Thoracic aorta (tissue), 2 donors: Measurements from ENCODE around the gene SERTAD2. TPM values are rescaled to one million over a fixed set of nuclear protein-coding genes. Genes with fewer than 3 reads are reported as not detected.

Experiments
- ATAC-seq: fragments of 150-250 bp; one replicate; pipeline ENCODE4 v1.8.0; 2017; ENCODE audit warnings: low read depth; ENCODE audit not compliant: insufficient number of reproducible peaks, low FRiP score
- DNase-seq: peaks from one replicate; pipeline ENCODE4 v3.0.0-alpha.2; 2020; ENCODE audit warnings: low spot score
- H3K27ac ChIP-seq, 2 donors: fragments of 200-600 bp; sonication (generic); 1 replicate in 1 of 2; 2 replicates in 1 of 2; pipeline ENCODE4 v1.5.1; 2016; ENCODE audit warnings: mild to moderate bottlenecking in 2 of 2, moderate library complexity in 2 of 2
- H3K27me3 ChIP-seq: fragments of 200-600 bp; sonication (generic); replicated peaks from 2 replicates; pipeline ENCODE4 v1.6.0; 2016; ENCODE audit warnings: mild to moderate bottlenecking; ENCODE audit not compliant: insufficient read depth
- H3K36me3 ChIP-seq: fragments of 200-600 bp; sonication (generic); one replicate; pipeline ENCODE4 v1.5.1; 2016
- H3K4me1 ChIP-seq, 2 donors: fragments of 200-600 bp; sonication (generic); 1 replicate in 1 of 2; 2 replicates in 1 of 2; pipeline versions ENCODE4 v1.5.1 to v1.6.0; 2016; ENCODE audit warnings: low read depth in 2 of 2, mild to moderate bottlenecking in 1 of 2; ENCODE audit not compliant: control insufficient read depth in 1 of 2
- H3K4me3 ChIP-seq: fragments of 200-600 bp; sonication (generic); 2 replicates; pipeline ENCODE4 v1.5.1; 2016; ENCODE audit warnings: mild to moderate bottlenecking
- H3K9me3 ChIP-seq: fragments of 200-600 bp; sonication (generic); 2 replicates; pipeline ENCODE4 v1.5.1; 2016
- total RNA-seq, 2 donors: library from RNA; depleted of rRNA; stranded (reverse); fragments of >200 nt; gene quantifications; one replicate each; pipeline versions ENCODE4 v1.1.0 to v1.2.3, GENCODE V29; 2016
- TF ChIP-seq, protein P1 (sequence below): fragments of 200-600 bp; sonication (generic); IDR thresholded peaks from one replicate; pipeline ENCODE4 v1.5.1; 2019; ENCODE audit warnings: antibody characterized with exemption

The SERTAD2 gene
- total RNA-seq, 2 donors from 2014 or later = 17.9 to 31.9 TPM

DNA sequence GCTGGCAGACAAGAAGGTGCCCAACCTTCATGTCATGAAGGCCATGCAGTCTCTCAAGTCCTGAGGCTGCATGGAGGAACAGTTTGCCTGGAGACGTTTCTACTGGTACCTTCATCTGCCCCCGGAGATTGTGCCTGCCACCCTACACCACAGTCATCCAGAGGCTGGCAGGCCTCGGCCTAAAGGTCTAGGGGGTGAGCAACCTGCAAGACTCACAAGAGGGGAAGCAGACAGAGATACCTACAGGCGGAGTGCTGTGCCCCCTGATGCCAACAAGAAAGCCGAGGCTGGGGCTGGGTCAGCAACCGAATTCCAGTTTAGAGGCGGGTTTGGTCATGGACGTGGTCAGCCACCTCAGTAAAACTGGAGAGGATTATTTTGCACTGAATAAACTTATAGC, 12.0 kb upstream of the SERTAD2 start:
- Histone ChIP-seq H3K36me3 (no peaks in the 10 kb centered on the region), H3K27me3 (no peaks in the 10 kb centered on the region), H3K9me3 (no peaks in the 10 kb centered on the region), H3K27ac (no peak overlapping the region), H3K4me1 (peaks cover 11 to 15% of the 10 kb centered on the region in 2 donors), H3K4me3 (no peak overlapping the region)
- ATAC-seq = no peak
- TF ChIP-seq, protein P1, sequence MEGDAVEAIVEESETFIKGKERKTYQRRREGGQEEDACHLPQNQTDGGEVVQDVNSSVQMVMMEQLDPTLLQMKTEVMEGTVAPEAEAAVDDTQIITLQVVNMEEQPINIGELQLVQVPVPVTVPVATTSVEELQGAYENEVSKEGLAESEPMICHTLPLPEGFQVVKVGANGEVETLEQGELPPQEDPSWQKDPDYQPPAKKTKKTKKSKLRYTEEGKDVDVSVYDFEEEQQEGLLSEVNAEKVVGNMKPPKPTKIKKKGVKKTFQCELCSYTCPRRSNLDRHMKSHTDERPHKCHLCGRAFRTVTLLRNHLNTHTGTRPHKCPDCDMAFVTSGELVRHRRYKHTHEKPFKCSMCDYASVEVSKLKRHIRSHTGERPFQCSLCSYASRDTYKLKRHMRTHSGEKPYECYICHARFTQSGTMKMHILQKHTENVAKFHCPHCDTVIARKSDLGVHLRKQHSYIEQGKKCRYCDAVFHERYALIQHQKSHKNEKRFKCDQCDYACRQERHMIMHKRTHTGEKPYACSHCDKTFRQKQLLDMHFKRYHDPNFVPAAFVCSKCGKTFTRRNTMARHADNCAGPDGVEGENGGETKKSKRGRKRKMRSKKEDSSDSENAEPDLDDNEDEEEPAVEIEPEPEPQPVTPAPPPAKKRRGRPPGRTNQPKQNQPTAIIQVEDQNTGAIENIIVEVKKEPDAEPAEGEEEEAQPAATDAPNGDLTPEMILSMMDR = no peak
- DNase-seq = no peak

DNA sequence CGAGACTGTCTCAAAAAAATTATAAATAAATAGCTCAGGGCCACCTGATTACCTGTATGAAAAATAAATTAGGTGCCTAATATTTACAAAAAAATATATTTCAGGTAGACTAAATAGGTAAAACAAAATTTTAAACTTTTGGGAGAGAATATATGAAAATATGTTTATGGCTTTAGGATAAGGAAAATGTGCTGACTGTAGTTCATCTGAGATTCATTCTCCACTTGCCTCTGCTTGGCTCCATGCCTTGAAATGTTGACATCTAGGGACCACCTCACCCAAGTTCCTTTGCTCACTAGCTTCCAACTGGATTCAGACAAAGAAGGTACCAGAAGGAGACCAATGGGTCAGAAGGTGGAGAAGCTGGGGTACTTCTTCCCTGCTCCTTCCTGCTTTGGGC, 9.7 kb upstream of the SERTAD2 start:
- H3K4me1 ChIP-seq = peaks cover 11 to 15% of the 10 kb centered on the region in 2 donors
- DNase-seq (no peak), ATAC-seq (no peak)
- H3K4me3 ChIP-seq = no peak overlapping the region
- no peaks in the 10 kb centered on the region for H3K9me3 ChIP-seq
- no peaks in the 10 kb centered on the region for H3K27me3 ChIP-seq
- H3K36me3 ChIP-seq = no peaks in the 10 kb centered on the region
- TF ChIP-seq, protein P1 = no peak
- no peak overlapping the region for H3K27ac ChIP-seq

DNA sequence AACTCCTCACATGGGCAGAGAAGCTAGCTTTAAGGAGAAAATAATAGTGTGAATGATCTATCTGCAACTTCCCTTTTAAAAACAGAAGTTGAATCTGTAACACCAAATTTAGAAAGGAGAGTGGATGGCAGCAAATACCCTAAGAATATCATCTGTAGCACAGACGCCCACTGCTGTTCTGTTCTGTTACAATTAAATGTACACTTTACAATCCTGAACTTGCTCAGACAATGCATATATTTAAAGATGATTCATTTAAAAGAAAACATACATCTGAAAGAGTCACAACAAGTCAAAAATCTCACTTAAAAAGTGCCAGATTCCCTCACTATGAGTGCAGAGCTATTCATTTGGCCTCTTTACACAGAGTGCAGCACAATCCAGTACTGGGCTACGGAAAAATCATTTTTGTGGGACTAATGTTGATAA, 8.0 kb upstream of the SERTAD2 start:
- Histone ChIP-seq H3K27me3 (no peaks in the 10 kb centered on the region), H3K4me3 (no peak overlapping the region), H3K9me3 (no peaks in the 10 kb centered on the region), H3K4me1 (peaks cover 0 to 4% of the 10 kb centered on the region in 2 donors), H3K36me3 (no peaks in the 10 kb centered on the region), H3K27ac (no peak overlapping the region)
- TF ChIP-seq, protein P1 = no peak
- no peak for DNase-seq
- no peak for ATAC-seq

DNA sequence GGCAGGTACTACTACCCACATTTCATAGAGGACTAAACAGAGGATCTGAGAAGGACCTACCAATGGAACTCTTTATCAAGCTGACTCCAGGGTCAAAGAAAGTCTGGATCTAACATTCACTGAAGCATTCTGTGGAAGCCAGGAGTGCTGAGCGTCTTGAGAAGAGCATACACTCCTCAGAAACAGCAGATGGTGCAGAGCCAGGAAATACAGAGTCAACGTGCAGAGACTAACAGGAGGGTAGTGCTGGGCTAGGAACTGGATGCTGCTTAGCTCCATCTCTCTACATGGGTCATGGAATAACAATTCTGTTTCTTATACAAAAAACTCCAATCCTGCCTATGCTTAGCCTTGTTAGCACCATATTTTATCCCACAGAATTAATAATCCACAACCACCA, 5.5 kb upstream of the SERTAD2 start:
- Histone ChIP-seq H3K27me3 (no peaks in the 10 kb centered on the region), H3K36me3 (no peaks in the 10 kb centered on the region), H3K4me3 (no peak overlapping the region), H3K27ac (no peak overlapping the region), H3K9me3 (no peaks in the 10 kb centered on the region), H3K4me1 (peaks cover 0 to 14% of the 10 kb centered on the region in 2 donors)
- DNase-seq = no peak
- no peak for ATAC-seq
- TF ChIP-seq, protein P1 = no peak

DNA sequence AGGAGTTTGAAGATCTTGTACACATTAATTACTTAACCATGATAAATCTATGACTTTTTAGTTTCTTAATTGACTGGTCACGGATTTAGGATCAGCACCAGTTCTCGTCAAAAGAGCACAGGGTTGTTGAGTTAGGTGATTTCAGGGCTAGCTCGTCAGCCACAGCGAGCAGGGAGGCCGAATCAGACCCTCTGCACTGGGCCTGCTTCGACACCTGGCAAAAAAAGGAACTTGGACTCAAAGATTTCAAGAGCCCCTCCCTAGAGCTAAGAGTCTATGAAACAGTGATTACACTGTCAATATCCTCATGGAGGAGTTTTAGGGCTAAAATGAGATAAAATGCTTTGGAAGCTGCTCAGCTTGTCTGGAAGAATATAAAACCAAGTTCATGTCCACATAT, 4.6 kb upstream of the SERTAD2 start:
- ATAC-seq (no peak), DNase-seq (no peak)
- no peaks in the 10 kb centered on the region for H3K9me3 ChIP-seq
- H3K27me3 ChIP-seq = no peaks in the 10 kb centered on the region
- H3K4me3 ChIP-seq = no peak overlapping the region
- peaks cover 0 to 14% of the 10 kb centered on the region in 2 donors for H3K4me1 ChIP-seq
- TF ChIP-seq, protein P1 = no peak
- no peak overlapping the region for H3K27ac ChIP-seq
- no peaks in the 10 kb centered on the region for H3K36me3 ChIP-seq
